Measurements from ENCODE around the gene TCL1A.

The TCL1A gene

GRCh38 chr14:95668235-95668772 lies 45.6 kb downstream of the TCL1A start:
- CTCF ChIA-PET: interaction anchor here (1.8 kb wide), 1 partner anchor 11 kb away, joined by 7 read pairs; no protein-coding TSS in a partner anchor
- TF ChIP-seq CTBP1 (IDR thresholded peaks at IDR 0.05; ENCODE audit: borderline replicate concordance): no peak
- TF ChIP-seq LEF1 (IDR thresholded peaks at IDR 0.05; ENCODE audit: borderline replicate concordance): no peak
- no peak for TF ChIP-seq ELF4 (IDR thresholded peaks at IDR 0.05)
- no peak for TF ChIP-seq PKNOX1 (IDR thresholded peaks at IDR 0.05)
- no peak for TF ChIP-seq FOXM1 (IDR thresholded peaks at IDR 0.05; ENCODE audit: borderline replicate concordance)
- no peak for TF ChIP-seq SP1 (IDR thresholded peaks at IDR 0.05)
- no peak for TF ChIP-seq TARDBP (IDR thresholded peaks at IDR 0.05)
- no peak for TF ChIP-seq NFRKB (IDR thresholded peaks at IDR 0.05)
- DNase-seq (ENCODE audit: extremely low spot score): no peak
- POLR2A ChIA-PET: no interaction called here

- TF ChIP-seq ARNT (IDR thresholded peaks at IDR 0.05): no peak
- no peak for TF ChIP-seq ELF4 (IDR thresholded peaks at IDR 0.05)
- no peak for TF ChIP-seq TARDBP (IDR thresholded peaks at IDR 0.05)
- no peak for TF ChIP-seq ZNF384 (IDR thresholded peaks at IDR 0.05)
- TF ChIP-seq SP1 (IDR thresholded peaks at IDR 0.05): no peak
- no peak for TF ChIP-seq CTBP1 (IDR thresholded peaks at IDR 0.05; ENCODE audit: borderline replicate concordance)
- no peak for TF ChIP-seq BHLHE40 (IDR thresholded peaks at IDR 0.05; ENCODE audit: borderline replicate concordance)
- no peak for TF ChIP-seq HDGF (IDR thresholded peaks at IDR 0.05; ENCODE audit: borderline replicate concordance)
- no peak for TF ChIP-seq NFRKB (IDR thresholded peaks at IDR 0.05)
- no peak for TF ChIP-seq FOXK2 (IDR thresholded peaks at IDR 0.05)
- no peak for TF ChIP-seq LEF1 (IDR thresholded peaks at IDR 0.05; ENCODE audit: borderline replicate concordance)
- no peak for TF ChIP-seq PKNOX1 (IDR thresholded peaks at IDR 0.05)
- DNase-seq (ENCODE audit: extremely low spot score): no peak
- ChIA-PET CTCF (interaction anchor here (1.1 kb wide), 2 partner anchors 15 to 56 kb away, joined by 3 read pairs; no protein-coding TSS in a partner anchor), POLR2A (no interaction called here)
Observed at GRCh38 chr14:95667249-95667693, 46.7 kb downstream of the TCL1A start.

GRCh38 chr14:95666450-95666849 lies 47.5 kb downstream of the TCL1A start:
- POLR2A ChIA-PET: interaction anchor here (1.7 kb wide), 1 partner anchor 8 kb away, joined by 5 read pairs; no protein-coding TSS in a partner anchor
- no peak for DNase-seq (ENCODE audit: extremely low spot score)
- CTCF ChIA-PET: interaction anchor here (1.1 to 1.8 kb wide), 3 partner anchors 11 to 55 kb away, joined by 3 to 11 read pairs (median 5); no protein-coding TSS in a partner anchor
- TF ChIP-seq BHLHE40 (IDR thresholded peaks at IDR 0.05; ENCODE audit: borderline replicate concordance): no peak
- TF ChIP-seq ELF4 (IDR thresholded peaks at IDR 0.05): no peak
- TF ChIP-seq CTBP1 (IDR thresholded peaks at IDR 0.05; ENCODE audit: borderline replicate concordance): no peak
- TF ChIP-seq LEF1 (IDR thresholded peaks at IDR 0.05; ENCODE audit: borderline replicate concordance): no peak

- POLR2A ChIA-PET: interaction anchor here (1.7 kb wide), 1 partner anchor 9 kb away, joined by 5 read pairs; no protein-coding TSS in a partner anchor
- peak; percentile 94 for TF ChIP-seq ZNF384 (IDR thresholded peaks at IDR 0.05)
- peak; percentile 36 for DNase-seq (ENCODE audit: extremely low spot score)
- CTCF ChIA-PET: interaction anchor here (0.6 to 1.8 kb wide), 12 partner anchors 10 to 109 kb away, joined by 3 to 11 read pairs (median 4); no protein-coding TSS in a partner anchor
Observed at GRCh38 chr14:95665530-95665929, 48.4 kb downstream of the TCL1A start.

GRCh38 chr14:95664546-95664945 lies 49.4 kb downstream of the TCL1A start:
- ChIA-PET CTCF (interaction anchor here (0.7 to 1.6 kb wide), 4 partner anchors 13 to 108 kb away, joined by 3 to 4 read pairs (median 4); no protein-coding TSS in a partner anchor), POLR2A (no interaction called here)
- no peak for DNase-seq (ENCODE audit: extremely low spot score)
- TF ChIP-seq ARNT (IDR thresholded peaks at IDR 0.05): no peak
- TF ChIP-seq SUZ12 (IDR thresholded peaks at IDR 0.05): no peak
- TF ChIP-seq FOXK2 (IDR thresholded peaks at IDR 0.05): no peak
- TF ChIP-seq SP1 (IDR thresholded peaks at IDR 0.05): no peak
- TF ChIP-seq FOXM1 (IDR thresholded peaks at IDR 0.05; ENCODE audit: borderline replicate concordance): no peak
- no peak for TF ChIP-seq TARDBP (IDR thresholded peaks at IDR 0.05)
- no peak for TF ChIP-seq HDGF (IDR thresholded peaks at IDR 0.05; ENCODE audit: borderline replicate concordance)
- TF ChIP-seq L3MBTL2 (conservative IDR thresholded peaks at IDR 0.05): no peak
- no peak for TF ChIP-seq ZNF384 (IDR thresholded peaks at IDR 0.05)
- no peak for TF ChIP-seq ELF4 (IDR thresholded peaks at IDR 0.05)
- TF ChIP-seq PKNOX1 (IDR thresholded peaks at IDR 0.05): no peak
- no peak for TF ChIP-seq BHLHE40 (IDR thresholded peaks at IDR 0.05; ENCODE audit: borderline replicate concordance)
- TF ChIP-seq LEF1 (IDR thresholded peaks at IDR 0.05; ENCODE audit: borderline replicate concordance): no peak
- no peak for TF ChIP-seq CTBP1 (IDR thresholded peaks at IDR 0.05; ENCODE audit: borderline replicate concordance)
- TF ChIP-seq FOXA1 (IDR thresholded peaks at IDR 0.05): no peak
- no peak for TF ChIP-seq NFRKB (IDR thresholded peaks at IDR 0.05)

GRCh38 chr14:95664066-95664465 lies 49.9 kb downstream of the TCL1A start:
- TF ChIP-seq HDGF (IDR thresholded peaks at IDR 0.05; ENCODE audit: borderline replicate concordance) (no peak), SUZ12 (IDR thresholded peaks at IDR 0.05) (no peak), CTBP1 (IDR thresholded peaks at IDR 0.05; ENCODE audit: borderline replicate concordance) (no peak), ZNF384 (IDR thresholded peaks at IDR 0.05) (no peak), PKNOX1 (IDR thresholded peaks at IDR 0.05) (no peak), SP1 (IDR thresholded peaks at IDR 0.05) (no peak), NFRKB (IDR thresholded peaks at IDR 0.05) (no peak), FOXA1 (IDR thresholded peaks at IDR 0.05) (no peak), LEF1 (IDR thresholded peaks at IDR 0.05; ENCODE audit: borderline replicate concordance) (no peak)
- ChIA-PET CTCF (interaction anchor here (0.7 kb wide), 1 partner anchor 12 kb away, joined by 3 read pairs; no protein-coding TSS in a partner anchor), POLR2A (no interaction called here)
- no peak for DNase-seq (ENCODE audit: extremely low spot score)

Data from HEK293T (cell line).